Measurements from ENCODE around the gene GRM4.

- no peak for TF ChIP-seq CTCF (IDR thresholded peaks at IDR 0.05; ENCODE audit: low read depth, low read length)
- no peak for TF ChIP-seq POLR2A (IDR thresholded peaks at IDR 0.05; ENCODE audit: extremely low read depth, insufficient read length)
Observed at GRCh38 chr6:34004706-34005105, 141.2 kb downstream of the GRM4 start.

Measured in NB4 (cell line).